Measurements from ENCODE around the gene HMGN4.

Gene HMGN4

GRCh38 chr6:26552205-26552604 lies 14.0 kb downstream of the HMGN4 start:
- DNase-seq (ENCODE audit: low read depth in 2 of 2), result no peak

GRCh38 chr6:26552640-26553188 lies 14.5 kb downstream of the HMGN4 start:
- DNase-seq (ENCODE audit: low read depth in 2 of 2), result no peak

GRCh38 chr6:26553264-26553634 lies 15.1 kb downstream of the HMGN4 start:
- peak in 1 of 2 donors; percentile 64 for DNase-seq (ENCODE audit: low read depth in 2 of 2)

- peak in 1 of 2 donors; percentile 74 for DNase-seq (ENCODE audit: low read depth in 2 of 2)
Observed at GRCh38 chr6:26553635-26554446, 15.7 kb downstream of the HMGN4 start.

GRCh38 chr6:26554447-26554696 lies 16.2 kb downstream of the HMGN4 start:
- no peak for DNase-seq (ENCODE audit: low read depth in 2 of 2)

GRCh38 chr6:26554697-26555504 lies 16.7 kb downstream of the HMGN4 start:
- DNase-seq (ENCODE audit: low read depth in 2 of 2), result no peak

GRCh38 chr6:26555505-26556262 lies 17.5 kb downstream of the HMGN4 start:
- no peak for DNase-seq (ENCODE audit: low read depth in 2 of 2)

- no peak for DNase-seq (ENCODE audit: low read depth in 2 of 2)
Observed at GRCh38 chr6:26556263-26557070, 18.3 kb downstream of the HMGN4 start.

- no peak for DNase-seq (ENCODE audit: low read depth in 2 of 2)
Observed at GRCh38 chr6:26561533-26562466, 23.6 kb downstream of the HMGN4 start.

GRCh38 chr6:26563488-26563887 lies 25.3 kb downstream of the HMGN4 start:
- no peak for DNase-seq (ENCODE audit: low read depth in 2 of 2)

- DNase-seq (ENCODE audit: low read depth in 2 of 2), result peak; percentile 97 to 100
Observed at GRCh38 chr6:26568601-26569432, 30.7 kb downstream of the HMGN4 start.

- no peak for DNase-seq (ENCODE audit: low read depth in 2 of 2)
Observed at GRCh38 chr6:26569433-26569764, 31.2 kb downstream of the HMGN4 start.

- DNase-seq (ENCODE audit: low read depth in 2 of 2), result no peak
Observed at GRCh38 chr6:26570027-26570809, 32.1 kb downstream of the HMGN4 start.

GRCh38 chr6:26571592-26572296 lies 33.6 kb downstream of the HMGN4 start:
- DNase-seq (ENCODE audit: low read depth in 2 of 2), result no peak

GRCh38 chr6:26575494-26575939 lies 37.4 kb downstream of the HMGN4 start:
- no peak for DNase-seq (ENCODE audit: low read depth in 2 of 2)

GRCh38 chr6:26576407-26576843 lies 38.3 kb downstream of the HMGN4 start:
- no peak for DNase-seq (ENCODE audit: low read depth in 2 of 2)

GRCh38 chr6:26576929-26577719 lies 39.0 kb downstream of the HMGN4 start:
- no peak for DNase-seq (ENCODE audit: low read depth in 2 of 2)
